GM12875 (cell line): ENCODE data around the gene PDE4D.

Source experiments
- H3K4me3 ChIP-seq: one replicate; pipeline ENCODE4 v1.5.1; 2011; ENCODE audit warnings: low read depth, low read length, control low read depth
- TF ChIP-seq, protein P1 (sequence below): IDR thresholded peaks from 2 replicates; pipeline ENCODE4 v1.5.1; 2011; ENCODE audit warnings: low read depth, mild to moderate bottlenecking, control low read depth, inconsistent platforms, low read length, moderate library complexity, borderline replicate concordance; ENCODE audit not compliant: insufficient read depth

PDE4D gene

DNA sequence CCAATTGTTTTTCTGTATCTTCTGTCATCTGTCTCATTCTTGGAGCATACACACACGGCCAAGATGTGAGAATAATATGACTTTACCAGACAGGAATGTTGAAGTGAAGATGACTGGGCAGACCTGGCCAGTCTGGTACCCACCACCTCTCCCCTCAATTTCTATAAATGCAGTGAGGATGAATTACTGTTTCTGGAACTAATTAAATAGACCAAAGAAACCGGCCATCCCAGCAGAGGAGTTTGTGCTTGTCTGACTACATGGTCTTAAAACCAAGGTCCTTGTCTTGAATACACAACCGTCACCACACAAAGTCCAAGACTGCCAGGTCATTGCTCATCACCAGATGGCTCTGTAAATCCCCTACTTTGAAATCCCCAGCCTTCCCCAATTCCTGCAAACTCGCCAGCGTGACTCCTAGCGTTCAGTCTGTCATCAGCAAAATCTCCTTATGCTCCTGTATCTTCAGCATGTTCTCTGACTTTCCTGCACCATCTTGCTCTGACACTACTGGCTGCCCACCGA lies 147.2 kb downstream of the PDE4D start:
- no peak overlapping the region for H3K4me3 ChIP-seq
- TF ChIP-seq, protein P1, sequence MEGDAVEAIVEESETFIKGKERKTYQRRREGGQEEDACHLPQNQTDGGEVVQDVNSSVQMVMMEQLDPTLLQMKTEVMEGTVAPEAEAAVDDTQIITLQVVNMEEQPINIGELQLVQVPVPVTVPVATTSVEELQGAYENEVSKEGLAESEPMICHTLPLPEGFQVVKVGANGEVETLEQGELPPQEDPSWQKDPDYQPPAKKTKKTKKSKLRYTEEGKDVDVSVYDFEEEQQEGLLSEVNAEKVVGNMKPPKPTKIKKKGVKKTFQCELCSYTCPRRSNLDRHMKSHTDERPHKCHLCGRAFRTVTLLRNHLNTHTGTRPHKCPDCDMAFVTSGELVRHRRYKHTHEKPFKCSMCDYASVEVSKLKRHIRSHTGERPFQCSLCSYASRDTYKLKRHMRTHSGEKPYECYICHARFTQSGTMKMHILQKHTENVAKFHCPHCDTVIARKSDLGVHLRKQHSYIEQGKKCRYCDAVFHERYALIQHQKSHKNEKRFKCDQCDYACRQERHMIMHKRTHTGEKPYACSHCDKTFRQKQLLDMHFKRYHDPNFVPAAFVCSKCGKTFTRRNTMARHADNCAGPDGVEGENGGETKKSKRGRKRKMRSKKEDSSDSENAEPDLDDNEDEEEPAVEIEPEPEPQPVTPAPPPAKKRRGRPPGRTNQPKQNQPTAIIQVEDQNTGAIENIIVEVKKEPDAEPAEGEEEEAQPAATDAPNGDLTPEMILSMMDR = no peak

DNA sequence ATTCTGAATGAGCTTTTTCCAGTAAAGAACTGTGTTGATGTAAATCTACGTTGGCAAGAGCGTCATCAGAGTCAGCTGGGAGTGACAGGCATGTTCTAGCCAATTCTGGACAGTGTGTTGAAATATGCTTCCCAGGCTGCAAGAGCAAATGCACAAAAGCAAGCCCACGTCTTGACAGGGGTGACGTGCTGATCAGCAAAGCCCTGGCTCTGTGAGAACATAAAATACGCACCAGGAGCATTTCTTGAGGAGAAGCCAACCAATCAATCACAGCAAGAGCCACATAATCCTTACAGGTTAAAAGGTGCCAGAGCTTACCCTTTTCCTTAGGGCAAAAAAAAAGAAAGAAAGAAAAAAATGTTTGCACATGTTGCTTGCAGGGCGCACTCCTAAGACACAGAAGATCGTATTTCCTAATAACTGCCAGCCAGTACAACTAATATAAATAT lies 148.1 kb downstream of the PDE4D start:
- no peak overlapping the region for H3K4me3 ChIP-seq
- TF ChIP-seq, protein P1 = no peak

DNA sequence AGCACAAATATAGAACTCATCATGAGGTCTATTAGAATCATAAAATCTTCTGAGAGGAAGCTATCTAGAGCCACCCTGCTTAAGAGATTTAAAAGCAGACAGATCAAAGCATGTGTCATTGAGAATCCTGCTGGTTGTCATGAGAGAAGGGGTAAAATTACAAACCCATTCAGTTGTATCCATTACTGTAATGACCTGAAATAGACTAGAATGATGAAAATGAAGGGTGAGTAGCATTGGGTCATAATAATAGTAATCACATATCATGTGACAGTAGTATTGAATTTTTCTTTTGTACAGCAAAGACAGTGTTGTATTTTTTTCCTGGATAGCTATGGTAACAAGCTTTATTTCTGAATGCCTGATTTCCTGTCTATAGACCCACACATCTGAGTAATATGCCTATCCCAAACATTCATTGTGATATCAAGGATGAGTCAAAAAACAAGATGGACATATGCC lies 149.0 kb downstream of the PDE4D start:
- TF ChIP-seq, protein P1 = no peak
- H3K4me3 ChIP-seq = no peak overlapping the region

DNA sequence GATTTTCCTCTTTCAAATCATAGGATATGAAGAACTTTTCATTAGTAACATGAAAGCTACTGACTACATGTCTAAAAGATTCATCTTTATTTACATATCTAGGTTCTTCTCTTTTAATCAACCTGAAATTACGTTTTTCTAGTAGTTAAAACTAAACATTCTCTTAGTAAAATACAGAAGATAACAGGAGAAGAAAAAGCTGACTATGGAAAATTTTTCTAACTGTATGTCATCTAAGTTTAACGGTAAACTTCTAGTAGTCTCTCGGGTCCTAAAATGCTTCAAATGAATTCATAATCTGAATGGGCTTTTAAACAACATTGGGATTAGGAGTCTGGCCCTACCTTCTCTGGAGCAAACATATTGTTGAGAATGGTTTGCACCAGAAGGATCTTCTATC lies 151.9 kb downstream of the PDE4D start:
- no peak overlapping the region for H3K4me3 ChIP-seq
- TF ChIP-seq, protein P1 = no peak

DNA sequence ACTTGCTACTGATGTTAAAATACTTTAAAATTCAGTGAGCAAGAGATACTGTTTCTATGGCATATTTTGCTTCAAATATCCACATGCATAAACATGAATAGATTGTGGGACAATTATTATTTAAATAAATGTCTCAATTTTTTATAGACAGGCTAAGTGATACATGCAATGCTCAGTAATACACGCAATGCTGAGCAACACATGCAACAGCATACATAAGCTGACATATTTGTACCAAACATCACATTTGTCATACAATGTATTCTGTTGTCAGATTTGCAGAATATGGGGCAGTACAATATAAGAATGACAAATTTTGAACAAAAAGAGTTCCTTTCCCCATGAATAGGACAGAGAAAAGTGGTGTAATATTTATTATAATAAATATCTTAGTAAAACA lies 155.5 kb downstream of the PDE4D start:
- TF ChIP-seq, protein P1 = no peak
- H3K4me3 ChIP-seq = no peak overlapping the region

DNA sequence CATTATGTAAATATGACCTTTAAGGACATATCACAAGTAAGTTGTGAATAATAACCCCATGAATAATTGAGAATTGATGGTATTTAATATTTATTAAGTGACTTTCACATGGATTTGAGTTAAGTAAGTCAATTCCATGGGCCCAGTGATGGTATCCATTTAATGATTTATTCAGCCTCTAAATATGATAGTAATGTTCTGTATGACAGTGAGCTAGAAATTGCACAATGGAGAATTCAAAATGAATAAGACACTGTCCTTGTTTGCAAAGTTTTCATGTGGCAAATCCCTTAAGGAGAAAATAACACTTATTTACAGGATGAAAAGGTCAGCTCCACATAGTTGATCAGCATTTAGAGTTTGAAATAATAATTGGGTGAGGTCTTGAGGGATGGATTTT lies 160.7 kb downstream of the PDE4D start:
- TF ChIP-seq, protein P1 = no peak
- no peak overlapping the region for H3K4me3 ChIP-seq

DNA sequence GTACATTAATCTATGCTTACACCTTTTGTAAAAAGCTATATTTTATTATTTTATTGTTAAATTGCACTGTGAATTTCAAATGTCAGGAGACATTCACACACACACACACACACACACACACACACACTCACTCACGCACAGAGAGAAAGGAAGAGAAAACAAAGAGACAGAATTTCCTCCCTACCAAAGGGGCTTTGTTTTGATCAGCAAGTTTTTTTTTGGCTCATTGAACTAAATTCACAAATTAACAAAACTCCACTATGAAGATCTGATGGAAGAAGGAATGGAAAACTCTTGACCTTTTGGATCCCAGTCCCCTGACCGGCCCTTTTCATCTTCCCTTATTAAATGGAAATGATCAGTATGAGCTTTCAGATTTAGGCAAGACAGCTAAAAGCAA lies 161.2 kb downstream of the PDE4D start:
- no peak overlapping the region for H3K4me3 ChIP-seq
- TF ChIP-seq, protein P1 = no peak
